HepG2 (cell line): ENCODE measurements around the gene CA9. TPM values are rescaled to one million over a fixed set of nuclear protein-coding genes. Genes with fewer than 3 reads are reported as not detected.

Experiments used
- HOXA3 ChIP-seq: sonication (generic); formaldehyde crosslinking; IDR thresholded peaks from 2 replicates; pipeline ENCODE4 v1.5.0; 2020; ENCODE audit warnings: missing genetic modification reagents
- KDM5B ChIP-seq: sonication (generic); formaldehyde crosslinking; IDR thresholded peaks from 2 replicates; pipeline ENCODE4 v1.4.0; 2020; ENCODE audit warnings: missing genetic modification reagents, mild to moderate bottlenecking, borderline replicate concordance
- MXD1 ChIP-seq: sonication (generic); formaldehyde crosslinking; IDR thresholded peaks from 2 replicates; pipeline ENCODE4 v1.4.0; 2020; ENCODE audit warnings: mild to moderate bottlenecking, missing genetic modification reagents
- POLR2AphosphoS2 ChIP-seq: IDR thresholded peaks from 2 replicates; pipeline ENCODE4 v1.6.1; 2011; ENCODE audit warnings: low read depth, low read length, improper control_type of control experiment
- RBM39 ChIP-seq: fragments of 200-400 bp; formaldehyde crosslinking; IDR thresholded peaks from one replicate; pipeline ENCODE4 v1.6.1; 2018; ENCODE audit warnings: antibody characterized with exemption, mild to moderate bottlenecking, low read depth, low read length; ENCODE audit not compliant: poor library complexity, severe bottlenecking
- SETDB1 ChIP-seq: sonication (generic); formaldehyde crosslinking; IDR thresholded peaks from 2 replicates; pipeline ENCODE4 v1.5.1; 2020; ENCODE audit warnings: missing genetic modification reagents, mild to moderate bottlenecking, borderline replicate concordance
- SMAD1 ChIP-seq: sonication (generic); formaldehyde crosslinking; IDR thresholded peaks from 2 replicates; pipeline ENCODE4 v1.4.0; 2020; ENCODE audit warnings: missing genetic modification reagents, low read depth, mild to moderate bottlenecking, borderline replicate concordance
- SNRNP70 ChIP-seq: fragments of 200-400 bp; formaldehyde crosslinking; IDR thresholded peaks from 2 replicates; pipeline ENCODE4 v1.6.1; 2017; ENCODE audit warnings: mild to moderate bottlenecking, low read depth, low read length, moderate library complexity
- TOPORS ChIP-seq: sonication (generic); formaldehyde crosslinking; IDR thresholded peaks from 2 replicates; pipeline ENCODE4 v1.8.0; 2023; ENCODE audit warnings: mild to moderate bottlenecking, missing genetic modification reagents
- ZFP36 ChIP-seq: fragments of 150-350 bp; IDR thresholded peaks from 2 replicates; pipeline ENCODE4 v1.6.1; 2018; ENCODE audit warnings: borderline replicate concordance, low read length, low read depth; ENCODE audit not compliant: partially characterized antibody
- ZNF432 ChIP-seq: sonication (generic); formaldehyde crosslinking; IDR thresholded peaks from 2 replicates; pipeline ENCODE4 v1.5.0; 2020; ENCODE audit warnings: missing genetic modification reagents, mild to moderate bottlenecking, borderline replicate concordance
- ZNF572 ChIP-seq: sonication (generic); formaldehyde crosslinking; IDR thresholded peaks from 2 replicates; pipeline ENCODE4 v1.5.1; 2020; ENCODE audit warnings: mild to moderate bottlenecking, missing genetic modification reagents
- ZNF687 ChIP-seq: sonication (generic); formaldehyde crosslinking; IDR thresholded peaks from 2 replicates; pipeline ENCODE4 v1.5.1; 2020; ENCODE audit warnings: mild to moderate bottlenecking, missing genetic modification reagents, moderate library complexity
- polyA plus RNA-seq, 8 experiments: library from polyadenylated mRNA; depleted of rRNA in 3 of 8; stranded (reverse) in 7 of 8; unstranded in 1 of 8; fragments of >200 nt; fragmentation: Illumina TruSeq in 4 of 8; extraction: Trizol in 4 of 8; gene quantifications; 2 replicates each; pipeline versions ENCODE4 v1.2.1 to v1.2.3, GENCODE V29; 2011 to 2016; ENCODE audit warnings: low read depth in 4 of 8, missing spikeins in 1 of 8, mixed read lengths in 1 of 8; ENCODE audit not compliant: insufficient read depth in 1 of 8
- total RNA-seq, 5 experiments: library from RNA; depleted of rRNA; stranded (reverse); fragments of >200 nt; fragmentation: Illumina TruSeq; extraction: Trizol; gene quantifications; 2 replicates each; pipeline ENCODE4 v1.2.3, GENCODE V29; 2016; ENCODE audit warnings: low read depth in 1 of 5
- TF ChIP-seq, protein P1 (sequence below): IDR thresholded peaks from 2 replicates; pipeline ENCODE4 v1.6.1; 2018; ENCODE audit warnings: missing genetic modification reagents
- TF ChIP-seq, protein P2 (sequence below): IDR thresholded peaks from 2 replicates; pipeline ENCODE4 v1.6.1; 2012; ENCODE audit warnings: inconsistent platforms
- TF ChIP-seq, protein P3 (sequence below): sonication (generic); formaldehyde crosslinking; IDR thresholded peaks from 2 replicates; pipeline ENCODE4 v1.5.0; 2020; ENCODE audit warnings: mild to moderate bottlenecking, missing genetic modification reagents, moderate library complexity
- TF ChIP-seq, protein P4 (sequence below): sonication (generic); formaldehyde crosslinking; IDR thresholded peaks from 2 replicates; pipeline ENCODE4 v1.4.0; 2020; ENCODE audit warnings: missing genetic modification reagents

Gene CA9
- total and polyA plus RNA-seq, 2 of the 13 experiments (the other 11 are each of a cell fraction or from before 2014, with no cell fraction given): 0.13 to 152 TPM

DNA sequence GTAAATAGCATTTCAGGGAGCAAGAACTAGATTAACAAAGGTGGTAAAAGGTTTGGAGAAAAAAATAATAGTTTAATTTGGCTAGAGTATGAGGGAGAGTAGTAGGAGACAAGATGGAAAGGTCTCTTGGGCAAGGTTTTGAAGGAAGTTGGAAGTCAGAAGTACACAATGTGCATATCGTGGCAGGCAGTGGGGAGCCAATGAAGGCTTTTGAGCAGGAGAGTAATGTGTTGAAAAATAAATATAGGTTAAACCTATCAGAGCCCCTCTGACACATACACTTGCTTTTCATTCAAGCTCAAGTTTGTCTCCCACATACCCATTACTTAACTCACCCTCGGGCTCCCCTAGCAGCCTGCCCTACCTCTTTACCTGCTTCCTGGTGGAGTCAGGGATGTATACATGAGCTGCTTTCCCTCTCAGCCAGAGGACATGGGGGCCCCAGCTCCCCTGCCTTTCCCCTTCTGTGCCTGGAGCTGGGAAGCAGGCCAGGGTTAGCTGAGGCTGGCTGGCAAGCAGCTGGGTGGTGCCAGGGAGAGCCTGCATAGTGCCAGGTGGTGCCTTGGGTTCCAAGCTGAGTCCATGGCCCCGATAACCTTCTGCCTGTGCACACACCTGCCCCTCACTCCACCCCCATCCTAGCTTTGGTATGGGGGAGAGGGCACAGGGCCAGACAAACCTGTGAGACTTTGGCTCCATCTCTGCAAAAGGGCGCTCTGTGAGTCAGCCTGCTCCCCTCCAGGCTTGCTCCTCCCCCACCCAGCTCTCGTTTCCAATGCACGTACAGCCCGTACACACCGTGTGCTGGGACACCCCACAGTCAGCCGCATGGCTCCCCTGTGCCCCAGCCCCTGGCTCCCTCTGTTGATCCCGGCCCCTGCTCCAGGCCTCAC lies at the start of gene CA9 (continued):
- TF ChIP-seq, protein P1, sequence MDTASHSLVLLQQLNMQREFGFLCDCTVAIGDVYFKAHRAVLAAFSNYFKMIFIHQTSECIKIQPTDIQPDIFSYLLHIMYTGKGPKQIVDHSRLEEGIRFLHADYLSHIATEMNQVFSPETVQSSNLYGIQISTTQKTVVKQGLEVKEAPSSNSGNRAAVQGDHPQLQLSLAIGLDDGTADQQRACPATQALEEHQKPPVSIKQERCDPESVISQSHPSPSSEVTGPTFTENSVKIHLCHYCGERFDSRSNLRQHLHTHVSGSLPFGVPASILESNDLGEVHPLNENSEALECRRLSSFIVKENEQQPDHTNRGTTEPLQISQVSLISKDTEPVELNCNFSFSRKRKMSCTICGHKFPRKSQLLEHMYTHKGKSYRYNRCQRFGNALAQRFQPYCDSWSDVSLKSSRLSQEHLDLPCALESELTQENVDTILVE (CRISPR knock-in tag): no peak
- TF ChIP-seq MXD1: peak; percentile 40; the same call in 1 of the 2 replicates
- no peak for TF ChIP-seq TOPORS
- TF ChIP-seq SNRNP70: no peak
- TF ChIP-seq RBM39: peak; percentile 29
- TF ChIP-seq KDM5B (CRISPR knock-in tag): peak; percentile 68; the same call in 1 of the 2 replicates
- TF ChIP-seq HOXA3: peak; percentile 28; the same call in 1 of the 2 replicates
- TF ChIP-seq, protein P2, sequence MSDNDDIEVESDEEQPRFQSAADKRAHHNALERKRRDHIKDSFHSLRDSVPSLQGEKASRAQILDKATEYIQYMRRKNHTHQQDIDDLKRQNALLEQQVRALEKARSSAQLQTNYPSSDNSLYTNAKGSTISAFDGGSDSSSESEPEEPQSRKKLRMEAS: no peak; the same call in 1 of the 2 replicates
- peak; percentile 48; the same call in 1 of the 2 replicates for TF ChIP-seq ZNF572 (CRISPR knock-in tag)
- TF ChIP-seq, protein P3, sequence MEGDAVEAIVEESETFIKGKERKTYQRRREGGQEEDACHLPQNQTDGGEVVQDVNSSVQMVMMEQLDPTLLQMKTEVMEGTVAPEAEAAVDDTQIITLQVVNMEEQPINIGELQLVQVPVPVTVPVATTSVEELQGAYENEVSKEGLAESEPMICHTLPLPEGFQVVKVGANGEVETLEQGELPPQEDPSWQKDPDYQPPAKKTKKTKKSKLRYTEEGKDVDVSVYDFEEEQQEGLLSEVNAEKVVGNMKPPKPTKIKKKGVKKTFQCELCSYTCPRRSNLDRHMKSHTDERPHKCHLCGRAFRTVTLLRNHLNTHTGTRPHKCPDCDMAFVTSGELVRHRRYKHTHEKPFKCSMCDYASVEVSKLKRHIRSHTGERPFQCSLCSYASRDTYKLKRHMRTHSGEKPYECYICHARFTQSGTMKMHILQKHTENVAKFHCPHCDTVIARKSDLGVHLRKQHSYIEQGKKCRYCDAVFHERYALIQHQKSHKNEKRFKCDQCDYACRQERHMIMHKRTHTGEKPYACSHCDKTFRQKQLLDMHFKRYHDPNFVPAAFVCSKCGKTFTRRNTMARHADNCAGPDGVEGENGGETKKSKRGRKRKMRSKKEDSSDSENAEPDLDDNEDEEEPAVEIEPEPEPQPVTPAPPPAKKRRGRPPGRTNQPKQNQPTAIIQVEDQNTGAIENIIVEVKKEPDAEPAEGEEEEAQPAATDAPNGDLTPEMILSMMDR (CRISPR knock-in tag): peak; percentile 13; the same call in 1 of the 2 replicates
- no peak for TF ChIP-seq ZNF432 (CRISPR knock-in tag)
- no peak for TF ChIP-seq SETDB1 (CRISPR knock-in tag)
- TF ChIP-seq POLR2AphosphoS2: no peak
- TF ChIP-seq ZFP36: peak; percentile 40
- TF ChIP-seq, protein P4, sequence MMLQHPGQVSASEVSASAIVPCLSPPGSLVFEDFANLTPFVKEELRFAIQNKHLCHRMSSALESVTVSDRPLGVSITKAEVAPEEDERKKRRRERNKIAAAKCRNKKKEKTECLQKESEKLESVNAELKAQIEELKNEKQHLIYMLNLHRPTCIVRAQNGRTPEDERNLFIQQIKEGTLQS (CRISPR knock-in tag): no peak
- peak; percentile 46; the same call in 1 of the 2 replicates for TF ChIP-seq SMAD1
- TF ChIP-seq ZNF687 (CRISPR knock-in tag): peak; percentile 93
